T follicular helper cell (primary cell): ENCODE results near the gene CAPNS1.
"Not testable (repeated sequence)": the region's sequence is repeated elsewhere in the genome, so short reads cannot be mapped to it uniquely, and the experiment has no call there.

Experiments
- DNase-seq: peaks from one replicate; pipeline ENCODE4 v3.0.0-alpha.2; 2020; ENCODE audit warnings: low read depth

Gene CAPNS1

GRCh38 chr19:36151144-36152018, 11.5 kb downstream of the CAPNS1 start:
- no peak for DNase-seq

- no peak for DNase-seq
Observed at GRCh38 chr19:36152019-36152351, 12.1 kb downstream of the CAPNS1 start.

GRCh38 chr19:36152352-36153091, 12.7 kb downstream of the CAPNS1 start, which contains the start of gene COX7A1:
TSS of gene COX7A1 (minus strand) at chr19:36152447. CDS start at chr19:36152407, 40 bp downstream.
- no peak for DNase-seq

- no peak for DNase-seq
Observed at GRCh38 chr19:36153126-36153525, 13.3 kb downstream of the CAPNS1 start.

- no peak for DNase-seq
Observed at GRCh38 chr19:36160821-36161596, 21.1 kb downstream of the CAPNS1 start.

- no peak for DNase-seq
Observed at GRCh38 chr19:36163813-36164212, 23.9 kb downstream of the CAPNS1 start.

GRCh38 chr19:36169084-36169760, 29.4 kb downstream of the CAPNS1 start:
- DNase-seq = no peak

GRCh38 chr19:36172852-36173251, 33.0 kb downstream of the CAPNS1 start:
- no peak for DNase-seq

GRCh38 chr19:36173846-36174245, 34.0 kb downstream of the CAPNS1 start:
- not testable (repeated sequence) for DNase-seq

- DNase-seq = not testable (repeated sequence)
Observed at GRCh38 chr19:36179077-36179476, 39.2 kb downstream of the CAPNS1 start.

- DNase-seq = no peak
Observed at GRCh38 chr19:36182612-36183244, 42.9 kb downstream of the CAPNS1 start.

- DNase-seq = no peak
Observed at GRCh38 chr19:36183245-36183628, 43.4 kb downstream of the CAPNS1 start.

GRCh38 chr19:36186722-36187121, 46.9 kb downstream of the CAPNS1 start:
- DNase-seq = not testable (repeated sequence)

GRCh38 chr19:36196249-36196648, 56.4 kb downstream of the CAPNS1 start:
- DNase-seq = no peak

- no peak for DNase-seq
Observed at GRCh38 chr19:36198119-36198518, 58.3 kb downstream of the CAPNS1 start.
